Measurements from ENCODE around the gene SMIM13. TPM values are rescaled to one million over a fixed set of nuclear protein-coding genes. Genes with fewer than 3 reads are reported as not detected.

Gene SMIM13
- total and polyA plus RNA-seq, 2 of the 4 experiments (the other 2 are of a cell fraction) = 5.4 to 10.0 TPM

DNA sequence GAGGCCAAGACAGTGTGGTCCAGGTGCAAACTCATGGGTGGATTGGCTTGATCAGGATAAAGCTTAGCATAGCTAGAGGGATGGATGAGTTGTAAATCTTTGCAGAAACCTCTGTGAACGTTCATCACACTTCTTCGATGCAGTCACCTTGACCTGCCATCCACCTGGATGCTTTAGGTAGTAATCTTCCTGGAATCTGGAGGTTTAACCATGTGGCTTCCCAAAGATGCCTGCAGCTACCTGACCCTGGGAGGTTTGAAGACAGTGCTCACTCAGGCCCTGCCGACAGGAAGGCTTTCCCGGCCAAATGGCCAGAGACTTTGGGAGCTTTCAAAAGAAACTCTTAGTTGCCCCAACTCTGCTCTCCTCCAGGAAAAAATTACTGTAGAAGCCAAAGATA is 73.3 kb downstream of the SMIM13 start:
- ATAC-seq (ENCODE audit: low read depth) (no peak), DNase-seq (no peak)
- Histone ChIP-seq H2BK15ac (ENCODE audit: low read depth, low read length) (no peak overlapping the region), H3K79me1 (ENCODE audit: low read depth in 1 of 2, low read length in 2 of 2) (no peaks in the 10 kb centered on the region), H3K4me1 (ENCODE audit: control insufficient read depth, insufficient read depth, low read length) (no peaks in the 10 kb centered on the region), H3K36me3 (ENCODE audit: control insufficient read depth, insufficient read depth, low read length) (no peaks in the 10 kb centered on the region), H3K14ac (replicated peaks; ENCODE audit: low read depth, low read length) (no peak overlapping the region), H2AFZ (replicated peaks; ENCODE audit: low read length, poor library complexity) (no peak overlapping the region), H2BK20ac (ENCODE audit: low read depth, low read length) (no peak overlapping the region), H3K9me3 (ENCODE audit: control insufficient read depth, insufficient read depth, low read length) (no peaks in the 10 kb centered on the region), H3K56ac (ENCODE audit: extremely low read depth, insufficient read depth, low read length) (no peak overlapping the region), H4K20me1 (ENCODE audit: insufficient read depth, low read length) (no peaks in the 10 kb centered on the region), H3K27me3 (ENCODE audit: control insufficient read depth, insufficient read depth, low read length) (no peaks in the 10 kb centered on the region), H3K23ac (ENCODE audit: low read depth, low read length) (no peak overlapping the region), H4K8ac (ENCODE audit: low read depth in 2 of 2, low read length in 2 of 2) (no peak overlapping the region), H3K18ac (ENCODE audit: low read depth, low read length) (no peak overlapping the region), H3K27ac (ENCODE audit: insufficient read depth, low read length) (no peak overlapping the region), H3K4ac (ENCODE audit: low read depth, low read length) (no peak overlapping the region), H3K4me2 (ENCODE audit: low read depth, low read length) (no peak overlapping the region), H2BK120ac (ENCODE audit: low read depth, low read length) (no peak overlapping the region), H3K9me1 (ENCODE audit: insufficient read depth, low read length) (peaks cover 6% of the 10 kb centered on the region), H3K9ac (ENCODE audit: low read depth, low read length) (no peak overlapping the region), H3K4me3 (ENCODE audit: insufficient read depth, low read depth, low read length) (no peak overlapping the region), H4K91ac (ENCODE audit: insufficient read depth, low read depth, low read length) (no peak overlapping the region), H4K5ac (ENCODE audit: low read depth, low read length) (no peak overlapping the region), H2BK5ac (ENCODE audit: low read depth, low read length, poor library complexity, severe bottlenecking) (no peak overlapping the region), H2AK9ac (replicated peaks; ENCODE audit: low read depth, low read length, poor library complexity) (no peak overlapping the region), H2AK5ac (ENCODE audit: low read depth, low read length) (no peak overlapping the region)
- BruUV-seq (replicated peaks) = no TSS peak
- in situ Hi-C loops (cut with MboI; ENCODE audit: low sequenced_read_pairs) = no loop called here
- intact Hi-C loops (cut with micrococcal nuclease) = no loop called here
- ChIA-PET POLR2A (ENCODE audit: unreplicated experiment) (no interaction called here), CTCF (no interaction called here)
- no CpG with 5 or more reads among the region's 4 CpGs for WGBS, 2 experiments (ENCODE audit: extremely low coverage in 2 of 2, insufficient read length in 1 of 2)
- TF ChIP-seq, protein P1, sequence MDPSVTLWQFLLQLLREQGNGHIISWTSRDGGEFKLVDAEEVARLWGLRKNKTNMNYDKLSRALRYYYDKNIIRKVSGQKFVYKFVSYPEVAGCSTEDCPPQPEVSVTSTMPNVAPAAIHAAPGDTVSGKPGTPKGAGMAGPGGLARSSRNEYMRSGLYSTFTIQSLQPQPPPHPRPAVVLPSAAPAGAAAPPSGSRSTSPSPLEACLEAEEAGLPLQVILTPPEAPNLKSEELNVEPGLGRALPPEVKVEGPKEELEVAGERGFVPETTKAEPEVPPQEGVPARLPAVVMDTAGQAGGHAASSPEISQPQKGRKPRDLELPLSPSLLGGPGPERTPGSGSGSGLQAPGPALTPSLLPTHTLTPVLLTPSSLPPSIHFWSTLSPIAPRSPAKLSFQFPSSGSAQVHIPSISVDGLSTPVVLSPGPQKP (IDR thresholded peaks at IDR 0.05; ENCODE audit: borderline replicate concordance, low read depth, low read length) = no peak
- TF ChIP-seq NFE2L2 (IDR thresholded peaks at IDR 0.05; ENCODE audit: low read depth, low read length) (no peak), MAZ (IDR thresholded peaks at IDR 0.05; ENCODE audit: borderline replicate concordance, low read depth, low read length) (no peak), USF2 (IDR thresholded peaks at IDR 0.05; ENCODE audit: low read depth, low read length) (no peak), CHD1 (IDR thresholded peaks at IDR 0.05; ENCODE audit: low read depth, low read length) (no peak), MAFK (IDR thresholded peaks at IDR 0.05; ENCODE audit: low read depth, low read length) (no peak), SMC3 (IDR thresholded peaks at IDR 0.05; ENCODE audit: low read depth, low read length) (no peak), MXI1 (IDR thresholded peaks at IDR 0.05; ENCODE audit: borderline replicate concordance, low read depth, low read length) (no peak), POLR2A (IDR thresholded peaks at IDR 0.05; ENCODE audit: low read depth, low read length) (no peak), FOS (IDR thresholded peaks at IDR 0.05; ENCODE audit: low read depth, low read length) (no peak)
- dilution Hi-C loops (cut with HindIII; ENCODE audit: low sequenced_read_pairs, unreplicated experiment) = no loop called here
